Astrocyte (in vitro differentiated cells and primary cell): ENCODE measurements around the gene LENG1.

Experiments used
- CTCF ChIP-seq: IDR thresholded peaks from 2 replicates; pipeline ENCODE4 v1.5.1; 2011; ENCODE audit warnings: low read depth, mild to moderate bottlenecking, inconsistent platforms, low read length, moderate library complexity; ENCODE audit not compliant: insufficient read depth
- EZH2 ChIP-seq: IDR thresholded peaks from 2 replicates; pipeline ENCODE4 v1.6.1; 2012; ENCODE audit warnings: mild to moderate bottlenecking, low read length, inconsistent platforms; ENCODE audit not compliant: insufficient read depth

DNA sequence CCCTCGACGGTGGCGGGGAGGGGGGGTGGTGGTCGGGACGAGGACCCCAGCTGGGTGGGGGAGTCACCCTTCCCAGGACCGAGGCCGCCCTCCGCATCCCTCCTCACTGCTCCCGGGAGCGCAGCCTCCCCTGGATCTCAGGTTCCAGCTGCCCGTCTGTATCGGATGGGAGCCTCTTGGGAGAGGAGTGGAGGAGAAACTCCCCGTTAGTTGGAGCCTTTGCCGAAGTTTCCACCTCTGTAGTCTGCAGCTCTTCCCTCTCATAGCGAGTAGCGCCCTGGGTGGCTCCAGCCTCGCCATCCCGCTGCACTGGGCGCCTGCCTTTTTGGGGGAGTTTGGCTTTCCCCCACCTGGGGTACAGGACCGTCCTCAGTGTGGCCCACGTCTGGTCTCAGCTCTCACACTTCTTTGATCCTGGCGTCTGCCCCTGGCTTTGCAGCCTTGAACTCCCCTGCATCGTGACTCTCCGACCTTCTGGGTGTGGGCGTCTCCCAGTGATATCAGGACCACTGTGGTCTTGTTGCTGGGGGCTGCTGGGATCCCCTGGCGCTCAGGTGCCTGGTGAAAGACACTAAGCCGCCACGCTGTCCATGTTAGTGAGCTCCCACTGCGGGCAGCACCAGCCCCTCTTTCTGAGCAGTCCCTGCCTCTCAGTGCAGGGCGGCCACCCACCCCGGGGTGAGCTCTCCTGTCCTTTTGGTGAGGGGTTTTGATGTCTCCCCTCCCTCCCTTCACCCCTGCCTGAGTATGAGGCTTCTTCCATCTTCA is 20.8 kb downstream of the LENG1 start:
- TF ChIP-seq CTCF: no peak
- no peak for TF ChIP-seq EZH2
